MM.1S (cell line): ENCODE results near the gene NUTM2F.
"Not testable (repeated sequence)": the region's sequence is repeated elsewhere in the genome, so short reads cannot be mapped to it uniquely, and the experiment has no call there.

ENCODE experiments used
- EZH2 ChIP-seq: fragments of 300-600 bp; sonication (generic); optimal IDR thresholded peaks from 2 replicates; pipeline ENCODE3; 2017; ENCODE audit warnings: low read depth, mild to moderate bottlenecking, antibody characterized with exemption, low read length, mixed read lengths
- TF ChIP-seq, protein P1 (sequence below): fragments of 300-600 bp; sonication (generic); IDR thresholded peaks from 2 replicates; pipeline ENCODE4 v1.5.1; 2016; ENCODE audit warnings: antibody characterized with exemption, low read length, mixed read lengths

DNA sequence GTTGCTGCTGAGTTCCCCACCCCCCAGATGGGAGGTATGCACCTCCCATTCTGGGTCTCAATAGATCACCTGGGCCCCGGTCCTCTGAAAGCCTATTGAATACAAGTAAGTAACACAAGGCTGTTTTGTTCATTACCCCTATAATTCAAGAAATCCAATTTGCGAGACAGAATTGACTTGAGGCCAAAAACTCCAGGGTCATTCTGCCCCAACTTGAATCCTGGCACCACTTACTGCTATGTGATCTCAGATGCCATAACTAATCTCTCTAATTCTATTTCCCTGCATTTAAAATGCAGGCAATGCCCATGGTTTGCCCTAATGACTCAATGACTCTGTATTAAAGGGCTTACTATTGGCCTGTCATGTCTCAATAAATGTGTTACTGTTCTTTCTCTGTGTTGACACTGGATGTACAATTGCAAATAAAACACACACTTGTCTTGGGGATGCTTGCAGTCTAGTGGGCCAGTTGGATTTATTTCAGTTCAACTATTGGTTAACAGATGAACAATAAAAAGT is 35.7 kb upstream of the NUTM2F start:
- not testable (repeated sequence) for TF ChIP-seq EZH2
- TF ChIP-seq, protein P1, sequence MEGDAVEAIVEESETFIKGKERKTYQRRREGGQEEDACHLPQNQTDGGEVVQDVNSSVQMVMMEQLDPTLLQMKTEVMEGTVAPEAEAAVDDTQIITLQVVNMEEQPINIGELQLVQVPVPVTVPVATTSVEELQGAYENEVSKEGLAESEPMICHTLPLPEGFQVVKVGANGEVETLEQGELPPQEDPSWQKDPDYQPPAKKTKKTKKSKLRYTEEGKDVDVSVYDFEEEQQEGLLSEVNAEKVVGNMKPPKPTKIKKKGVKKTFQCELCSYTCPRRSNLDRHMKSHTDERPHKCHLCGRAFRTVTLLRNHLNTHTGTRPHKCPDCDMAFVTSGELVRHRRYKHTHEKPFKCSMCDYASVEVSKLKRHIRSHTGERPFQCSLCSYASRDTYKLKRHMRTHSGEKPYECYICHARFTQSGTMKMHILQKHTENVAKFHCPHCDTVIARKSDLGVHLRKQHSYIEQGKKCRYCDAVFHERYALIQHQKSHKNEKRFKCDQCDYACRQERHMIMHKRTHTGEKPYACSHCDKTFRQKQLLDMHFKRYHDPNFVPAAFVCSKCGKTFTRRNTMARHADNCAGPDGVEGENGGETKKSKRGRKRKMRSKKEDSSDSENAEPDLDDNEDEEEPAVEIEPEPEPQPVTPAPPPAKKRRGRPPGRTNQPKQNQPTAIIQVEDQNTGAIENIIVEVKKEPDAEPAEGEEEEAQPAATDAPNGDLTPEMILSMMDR: not testable (repeated sequence)
